RWPE2 (cell line): ENCODE data around the gene ZNF862.

Experiments used
- ATAC-seq: fragments of 200-7000 bp; cut with Tn5 transposase; 3 replicates; pipeline ENCODE4 v1.9.1; 2021; ENCODE audit warnings: low read depth
- DNase-seq: peaks from one replicate; pipeline ENCODE4 v3.0.0-alpha.2; 2020; ENCODE audit warnings: low spot score
- H3K27ac ChIP-seq: fragments of 450-650 bp; 2 replicates; pipeline ENCODE4 v1.5.1; 2017; ENCODE audit warnings: mild to moderate bottlenecking; ENCODE audit not compliant: poor library complexity, severe bottlenecking
- H3K27me3 ChIP-seq: fragments of 250-450 bp; sonication (Bioruptor Pico); 2 replicates; pipeline ENCODE4 v1.5.1; 2021; ENCODE audit warnings: mild to moderate bottlenecking, moderate library complexity; ENCODE audit not compliant: insufficient read depth, poor library complexity, severe bottlenecking
- H3K36me3 ChIP-seq: fragments of 250-450 bp; sonication (Bioruptor Pico); 2 replicates; pipeline ENCODE4 v1.5.1; 2020; ENCODE audit warnings: low read depth, mild to moderate bottlenecking, moderate library complexity
- H3K4me1 ChIP-seq: fragments of 250-450 bp; sonication (Bioruptor Pico); 2 replicates; pipeline ENCODE4 v1.5.1; 2021; ENCODE audit warnings: mild to moderate bottlenecking, moderate library complexity; ENCODE audit not compliant: insufficient read depth, poor library complexity, severe bottlenecking
- H3K4me3 ChIP-seq: fragments of 250-450 bp; sonication (Bioruptor Pico); 2 replicates; pipeline ENCODE4 v1.5.1; 2021; ENCODE audit warnings: mild to moderate bottlenecking, moderate library complexity; ENCODE audit not compliant: severe bottlenecking
- H3K9me3 ChIP-seq: fragments of 250-450 bp; sonication (Bioruptor Pico); 2 replicates; pipeline ENCODE4 v1.5.1; 2021; ENCODE audit warnings: mild to moderate bottlenecking, moderate library complexity; ENCODE audit not compliant: severe bottlenecking
- TF ChIP-seq, protein P1 (sequence below): fragments of 450-650 bp; IDR thresholded peaks from one replicate; pipeline ENCODE4 v1.5.1; 2017; ENCODE audit warnings: mild to moderate bottlenecking, moderate library complexity; ENCODE audit not compliant: poor library complexity, severe bottlenecking

Gene ZNF862

GRCh38 chr7:149806726-149807125 is 31.4 kb upstream of the ZNF862 start:
- no peaks in the 10 kb centered on the region for H3K9me3 ChIP-seq
- H3K36me3 ChIP-seq: no peaks in the 10 kb centered on the region
- no peaks in the 10 kb centered on the region for H3K4me1 ChIP-seq
- no peak overlapping the region for H3K27ac ChIP-seq
- ATAC-seq (no peak), DNase-seq (no peak)
- TF ChIP-seq, protein P1, sequence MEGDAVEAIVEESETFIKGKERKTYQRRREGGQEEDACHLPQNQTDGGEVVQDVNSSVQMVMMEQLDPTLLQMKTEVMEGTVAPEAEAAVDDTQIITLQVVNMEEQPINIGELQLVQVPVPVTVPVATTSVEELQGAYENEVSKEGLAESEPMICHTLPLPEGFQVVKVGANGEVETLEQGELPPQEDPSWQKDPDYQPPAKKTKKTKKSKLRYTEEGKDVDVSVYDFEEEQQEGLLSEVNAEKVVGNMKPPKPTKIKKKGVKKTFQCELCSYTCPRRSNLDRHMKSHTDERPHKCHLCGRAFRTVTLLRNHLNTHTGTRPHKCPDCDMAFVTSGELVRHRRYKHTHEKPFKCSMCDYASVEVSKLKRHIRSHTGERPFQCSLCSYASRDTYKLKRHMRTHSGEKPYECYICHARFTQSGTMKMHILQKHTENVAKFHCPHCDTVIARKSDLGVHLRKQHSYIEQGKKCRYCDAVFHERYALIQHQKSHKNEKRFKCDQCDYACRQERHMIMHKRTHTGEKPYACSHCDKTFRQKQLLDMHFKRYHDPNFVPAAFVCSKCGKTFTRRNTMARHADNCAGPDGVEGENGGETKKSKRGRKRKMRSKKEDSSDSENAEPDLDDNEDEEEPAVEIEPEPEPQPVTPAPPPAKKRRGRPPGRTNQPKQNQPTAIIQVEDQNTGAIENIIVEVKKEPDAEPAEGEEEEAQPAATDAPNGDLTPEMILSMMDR: no peak
- H3K27me3 ChIP-seq: no peaks in the 10 kb centered on the region
- H3K4me3 ChIP-seq: no peak overlapping the region

DNA sequence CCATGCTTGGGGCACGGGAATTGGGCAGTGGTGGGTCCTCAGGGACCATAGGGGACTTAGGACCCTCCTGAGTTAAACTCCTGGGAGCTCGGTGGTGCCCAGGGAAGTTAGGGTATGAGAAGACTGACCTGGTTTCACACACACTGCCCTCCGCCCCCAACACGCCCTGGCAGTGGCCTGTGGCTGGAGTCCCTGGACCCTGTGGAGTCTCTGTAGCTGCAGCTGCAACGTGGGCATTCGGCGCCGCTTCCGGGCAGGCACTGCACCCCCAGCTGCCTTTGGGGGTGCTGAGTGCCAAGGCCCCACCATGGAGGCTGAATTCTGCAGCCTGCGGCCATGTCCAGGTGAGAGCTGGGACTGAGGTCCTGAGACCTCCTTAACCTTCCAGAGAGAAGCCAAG is 29.9 kb upstream of the ZNF862 start:
- Histone ChIP-seq H3K36me3 (no peaks in the 10 kb centered on the region), H3K4me3 (no peak overlapping the region), H3K27ac (no peak overlapping the region), H3K9me3 (no peaks in the 10 kb centered on the region), H3K27me3 (no peaks in the 10 kb centered on the region), H3K4me1 (no peaks in the 10 kb centered on the region)
- DNase-seq (no peak), ATAC-seq (no peak)
- TF ChIP-seq, protein P1: no peak

DNA sequence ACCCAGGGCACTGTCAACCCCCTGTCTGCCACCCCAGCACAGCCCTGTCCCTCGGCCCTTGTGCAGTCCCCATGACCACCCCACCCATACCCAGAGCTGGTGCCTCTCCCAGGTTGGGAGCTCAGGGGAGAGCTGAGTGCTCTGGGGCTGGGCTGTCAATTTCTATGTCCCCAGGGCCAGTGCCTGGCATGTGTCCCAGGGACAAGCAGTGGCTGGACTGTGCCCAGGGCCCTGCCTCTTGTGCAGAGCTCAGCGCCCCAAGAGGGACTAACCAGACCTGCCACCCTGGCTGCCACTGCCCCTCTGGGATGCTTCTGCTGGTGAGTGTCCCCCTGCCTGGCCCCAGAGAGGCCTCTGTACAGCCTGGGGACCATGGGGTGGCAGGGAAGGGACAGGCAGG is 29.0 kb upstream of the ZNF862 start:
- TF ChIP-seq, protein P1: no peak
- H3K36me3 ChIP-seq: no peaks in the 10 kb centered on the region
- DNase-seq (no peak), ATAC-seq (no peak)
- no peak overlapping the region for H3K27ac ChIP-seq
- no peaks in the 10 kb centered on the region for H3K27me3 ChIP-seq
- H3K9me3 ChIP-seq: no peaks in the 10 kb centered on the region
- no peaks in the 10 kb centered on the region for H3K4me1 ChIP-seq
- H3K4me3 ChIP-seq: no peak overlapping the region

- no peak overlapping the region for H3K4me3 ChIP-seq
- ATAC-seq: no peak
- no peaks in the 10 kb centered on the region for H3K4me1 ChIP-seq
- H3K36me3 ChIP-seq: no peaks in the 10 kb centered on the region
- TF ChIP-seq, protein P1: peak; percentile 11
- H3K9me3 ChIP-seq: no peaks in the 10 kb centered on the region
- no peak for DNase-seq
- no peak overlapping the region for H3K27ac ChIP-seq
- H3K27me3 ChIP-seq: no peaks in the 10 kb centered on the region
Observed at GRCh38 chr7:149811221-149811620, 27.0 kb upstream of the ZNF862 start.

- no peaks in the 10 kb centered on the region for H3K27me3 ChIP-seq
- H3K27ac ChIP-seq: no peak overlapping the region
- TF ChIP-seq, protein P1: no peak
- H3K36me3 ChIP-seq: no peaks in the 10 kb centered on the region
- no peaks in the 10 kb centered on the region for H3K4me1 ChIP-seq
- DNase-seq: no peak
- ATAC-seq: no peak
- no peak overlapping the region for H3K4me3 ChIP-seq
- no peaks in the 10 kb centered on the region for H3K9me3 ChIP-seq
Observed at GRCh38 chr7:149811831-149812490, 26.2 kb upstream of the ZNF862 start.
